K562 (cell line): Measurements from ENCODE around the gene DDX41. TPM values are rescaled to one million over a fixed set of nuclear protein-coding genes. Genes with fewer than 3 reads are reported as not detected.
A peak's percentile ranks its signal among the peaks of the same experiment; 100 is the strongest.

Experiments used
- CBFA2T2 ChIP-seq: fragments of 450-650 bp; conservative IDR thresholded peaks from 2 replicates; pipeline ENCODE4 v1.6.1; 2017; ENCODE audit warnings: mild to moderate bottlenecking
- CBFA2T3 ChIP-seq: fragments of 450-650 bp; IDR thresholded peaks from 2 replicates; pipeline ENCODE4 v1.6.1; 2017
- CTCF ChIP-seq, 3 experiments: IDR thresholded peaks in 2 of 3; conservative IDR thresholded peaks in 1 of 3; 2 replicates each; pipeline ENCODE4 v1.5.1; 2011 to 2012; ENCODE audit warnings: low read length in 3 of 3, mild to moderate bottlenecking in 3 of 3, control low read depth in 2 of 3, improper control_type of control experiment in 1 of 3, inconsistent platforms in 1 of 3, low read depth in 1 of 3, mixed read lengths in 1 of 3, moderate library complexity in 1 of 3; ENCODE audit not compliant: insufficient read depth in 2 of 3
- DDX20 ChIP-seq: fragments of 450-650 bp; IDR thresholded peaks from 2 replicates; pipeline ENCODE4 v1.6.1; 2016; ENCODE audit warnings: missing genetic modification characterization, low read depth, mild to moderate bottlenecking, missing compliant biosample characterization, moderate library complexity
- E2F3 ChIP-seq: fragments of 250-450 bp; sonication (Bioruptor Pico); IDR thresholded peaks from 2 replicates; pipeline ENCODE4 v1.4.0; 2020; ENCODE audit warnings: mild to moderate bottlenecking
- E2F4 ChIP-seq: sonication (generic); formaldehyde crosslinking; IDR thresholded peaks from 2 replicates; pipeline ENCODE4 v1.8.0; 2022; ENCODE audit warnings: mild to moderate bottlenecking, low read depth, missing genetic modification reagents
- EP400 ChIP-seq: fragments of 450-650 bp; IDR thresholded peaks from 2 replicates; pipeline ENCODE4 v1.6.1; 2017; ENCODE audit warnings: antibody characterized with exemption, mild to moderate bottlenecking, moderate library complexity
- ETV1 ChIP-seq: fragments of 450-650 bp; conservative IDR thresholded peaks from 2 replicates; pipeline ENCODE4 v1.6.1; 2016; ENCODE audit warnings: missing genetic modification characterization, control low read depth, low read depth, missing compliant biosample characterization
- HDAC8 ChIP-seq: fragments of 450-650 bp; IDR thresholded peaks from 2 replicates; pipeline ENCODE4 v1.6.1; 2016; ENCODE audit warnings: mild to moderate bottlenecking, missing genetic modification characterization, moderate library complexity, missing compliant biosample characterization
- HNRNPLL ChIP-seq: fragments of 200-400 bp; formaldehyde crosslinking; IDR thresholded peaks from 2 replicates; pipeline ENCODE4 v1.6.1; 2017; ENCODE audit warnings: low read length, low read depth, mild to moderate bottlenecking; ENCODE audit not compliant: poor library complexity, severe bottlenecking
- KLF6 ChIP-seq: fragments of 250-450 bp; sonication (Bioruptor Pico); IDR thresholded peaks from 2 replicates; pipeline ENCODE4 v1.4.0; 2020; ENCODE audit warnings: mild to moderate bottlenecking, moderate library complexity, borderline replicate concordance
- NCOR1 ChIP-seq: fragments of 450-650 bp; IDR thresholded peaks from 2 replicates; pipeline ENCODE4 v1.6.1; 2016; ENCODE audit warnings: mild to moderate bottlenecking, moderate library complexity
- NFXL1 ChIP-seq: fragments of 450-650 bp; formaldehyde crosslinking; IDR thresholded peaks from 2 replicates; pipeline ENCODE4 v1.4.0; 2021; ENCODE audit warnings: mild to moderate bottlenecking
- RUNX1 ChIP-seq: sonication (generic); IDR thresholded peaks from 2 replicates; pipeline ENCODE4 v1.6.1; 2016; ENCODE audit warnings: antibody characterized with exemption, low read depth
- TCF3 ChIP-seq: sonication (generic); formaldehyde crosslinking; IDR thresholded peaks from 2 replicates; pipeline ENCODE4 v1.4.0; 2020; ENCODE audit warnings: mild to moderate bottlenecking, missing genetic modification reagents
- TFAP4 ChIP-seq: sonication (generic); formaldehyde crosslinking; IDR thresholded peaks from 2 replicates; pipeline ENCODE4 v1.8.0; 2022; ENCODE audit warnings: missing genetic modification reagents, mild to moderate bottlenecking, moderate library complexity, borderline replicate concordance
- U2AF2 ChIP-seq: fragments of 200-400 bp; formaldehyde crosslinking; optimal IDR thresholded peaks from 2 replicates; pipeline ENCODE3; 2017; ENCODE audit warnings: low read depth, mild to moderate bottlenecking, low read length
- ZNF609 ChIP-seq: sonication (generic); formaldehyde crosslinking; IDR thresholded peaks from 2 replicates; pipeline ENCODE4 v1.8.1; 2023; ENCODE audit warnings: missing genetic modification reagents, mild to moderate bottlenecking, borderline replicate concordance
- polyA plus RNA-seq, 8 experiments: library from polyadenylated mRNA; depleted of rRNA in 4 of 8; stranded (reverse) in 5 of 8; unstranded in 3 of 8; fragments of >200 nt; fragmentation: Nextera tagmentation in 2 of 8; fragmentation: Illumina TruSeq in 1 of 8; extraction: Ambion mirVana in 2 of 8; extraction: Trizol in 1 of 8; gene quantifications; 2 replicates each; pipeline versions ENCODE4 v1.2.1 to v1.2.3, GENCODE V29; 2011 to 2014; ENCODE audit warnings: inconsistent platforms in 1 of 8, missing spikeins in 1 of 8
- total RNA-seq, 7 experiments: library from RNA; depleted of rRNA in 6 of 7; stranded (reverse); fragments of >200 nt in 6 of 7; fragmentation: Illumina TruSeq in 2 of 7; extraction: Trizol in 2 of 7; gene quantifications; 2 replicates each; pipeline versions ENCODE4 v1.2.1 to v1.2.3, GENCODE V29; 2011 to 2021; ENCODE audit warnings: low replicate concordance in 1 of 7

Gene DDX41
- total and polyA plus RNA-seq, 9 of the 15 experiments (the other 6 are each of a cell fraction or from before 2014, with no cell fraction given) = 38.2 to 284 (median 116) TPM

GRCh38 chr5:177478711-177479646 is 37.8 kb downstream of the DDX41 start (continued):
- TF ChIP-seq HDAC8 (tag) (0 out of 2 replicates have a peak, but pooled peaks have one; percentile 46), CTCF (IDR thresholded peaks at IDR 0.05 in 2 of 3, conservative IDR thresholded peaks at IDR 0.05 in 1 of 3; ENCODE audit: insufficient read depth in 2 of 3, low read depth in 1 of 3, low read length in 3 of 3) (no peak), E2F4 (no peak), U2AF2 (no peak), CBFA2T2 (no peak), KLF6 (CRISPR knock-in tag) (no peak), ZNF609 (CRISPR knock-in tag) (no peak), DDX20 (tag) (no peak), EP400 (peak; percentile 33; the same call in 1 of the 2 replicates), ETV1 (tag) (peak; percentile 69), NFXL1 (CRISPR knock-in tag) (no peak), E2F3 (CRISPR knock-in tag) (0 out of 2 replicates have a peak, but pooled peaks have one; percentile 6), RUNX1 (no peak), TFAP4 (peak; percentile 45), TCF3 (CRISPR knock-in tag) (0 out of 2 replicates have a peak, but pooled peaks have one; percentile 2), NCOR1 (peak; percentile 21; the same call in 1 of the 2 replicates), HNRNPLL (no peak), CBFA2T3 (no peak)
